PC-9 (cell line): Measurements from ENCODE around the gene ECI2. TPM values are rescaled to one million over a fixed set of nuclear protein-coding genes. Genes with fewer than 3 reads are reported as not detected.

Experiments used
- BruUV-seq: library from RNA; stranded (reverse); fragments of 400-500 nt; replicated peaks from 2 replicates; lab custom pipeline; 2021; lab: Mats Ljungman, UMichigan
- CTCF ChIA-PET: fragments of 300-600 bp; sonication (Branson Sonifier 250); formaldehyde crosslinking; loops from one replicate; lab custom pipeline; 2022; ENCODE audit warnings: antibody characterized with exemption; lab: Charles Lee
- POLR2A ChIA-PET: fragments of 300-600 bp; sonication (Branson Sonifier 250); formaldehyde crosslinking; loops from one replicate; lab custom pipeline; 2022; ENCODE audit warnings: antibody characterized with exemption; ENCODE audit not compliant: unreplicated experiment; lab: Charles Lee
- DNase-seq, 2 experiments: peaks; one replicate each; pipeline versions ENCODE4 v3.0.0 to v3.0.0-alpha.2; 2015 to 2022; ENCODE audit warnings: mixed read lengths in 1 of 2
- H2AFZ ChIP-seq: fragments of 200-600 bp; sonication (generic); 2 replicates; pipeline ENCODE4 v1.8.1; 2017; ENCODE audit warnings: antibody characterized with exemption
- H3F3A ChIP-seq: fragments of 200-600 bp; sonication (generic); 2 replicates; pipeline ENCODE4 v1.8.1; 2017; ENCODE audit warnings: antibody characterized with exemption, mild to moderate bottlenecking, low read depth; ENCODE audit not compliant: insufficient read depth
- H3K27ac ChIP-seq: fragments of 200-600 bp; sonication (generic); 2 replicates; pipeline ENCODE4 v1.6.1; 2016; ENCODE audit warnings: mixed run types
- H3K27me3 ChIP-seq: fragments of 200-600 bp; sonication (generic); 2 replicates; pipeline ENCODE4 v1.6.1; 2016; ENCODE audit warnings: low read depth, mixed run types; ENCODE audit not compliant: insufficient read depth
- H3K36me3 ChIP-seq: fragments of 200-600 bp; sonication (generic); 2 replicates; pipeline ENCODE4 v1.6.1; 2016; ENCODE audit warnings: low read depth, mixed run types
- H3K4me1 ChIP-seq: fragments of 200-600 bp; sonication (generic); replicated peaks from 2 replicates; pipeline ENCODE4 v1.6.1; 2016; ENCODE audit warnings: mixed run types; ENCODE audit not compliant: insufficient read depth
- H3K4me2 ChIP-seq: fragments of 200-600 bp; sonication (generic); 2 replicates; pipeline ENCODE4 v1.6.1; 2017; ENCODE audit warnings: mixed run types
- H3K4me3 ChIP-seq: fragments of 200-600 bp; sonication (generic); 2 replicates; pipeline ENCODE4 v1.6.1; 2016; ENCODE audit warnings: mixed run types
- H3K79me2 ChIP-seq: fragments of 200-600 bp; sonication (generic); 2 replicates; pipeline ENCODE4 v1.6.1; 2017; ENCODE audit warnings: low read depth, mixed run types
- H3K9me2 ChIP-seq: fragments of 200-600 bp; sonication (generic); 2 replicates; pipeline ENCODE4 v1.8.1; 2017; ENCODE audit warnings: mild to moderate bottlenecking; ENCODE audit not compliant: insufficient read depth
- H3K9me3 ChIP-seq: fragments of 200-600 bp; sonication (generic); 2 replicates; pipeline ENCODE4 v1.8.1; 2016; ENCODE audit warnings: low read depth; ENCODE audit not compliant: insufficient read depth
- H4K20me1 ChIP-seq: fragments of 200-600 bp; sonication (generic); 2 replicates; pipeline ENCODE4 v1.8.1; 2017; ENCODE audit not compliant: insufficient read depth
- EZH2 ChIP-seq: fragments of 200-600 bp; sonication (generic); IDR thresholded peaks from 2 replicates; pipeline ENCODE4 v1.8.0; 2017; ENCODE audit warnings: antibody characterized with exemption, low read depth
- intact Hi-C: fragments of 100-400 bp; cut with micrococcal nuclease; formaldehyde crosslinking; loops from one replicate; pipeline ENCODE4 v1.10.0; 2022; ENCODE audit not compliant: unreplicated experiment
- total RNA-seq: library from RNA; stranded (reverse); gene quantifications from 2 replicates; pipeline ENCODE4 v1.2.3, GENCODE V29; 2021
- TF ChIP-seq, protein P1 (sequence below): fragments of 200-600 bp; sonication (generic); conservative IDR thresholded peaks from 2 replicates; pipeline ENCODE4 v1.6.1; 2017; ENCODE audit warnings: mixed run types, antibody characterized with exemption, mild to moderate bottlenecking, moderate library complexity

Gene ECI2
- total RNA-seq, 1 experiment from 2014 or later = 45.7 TPM

DNA sequence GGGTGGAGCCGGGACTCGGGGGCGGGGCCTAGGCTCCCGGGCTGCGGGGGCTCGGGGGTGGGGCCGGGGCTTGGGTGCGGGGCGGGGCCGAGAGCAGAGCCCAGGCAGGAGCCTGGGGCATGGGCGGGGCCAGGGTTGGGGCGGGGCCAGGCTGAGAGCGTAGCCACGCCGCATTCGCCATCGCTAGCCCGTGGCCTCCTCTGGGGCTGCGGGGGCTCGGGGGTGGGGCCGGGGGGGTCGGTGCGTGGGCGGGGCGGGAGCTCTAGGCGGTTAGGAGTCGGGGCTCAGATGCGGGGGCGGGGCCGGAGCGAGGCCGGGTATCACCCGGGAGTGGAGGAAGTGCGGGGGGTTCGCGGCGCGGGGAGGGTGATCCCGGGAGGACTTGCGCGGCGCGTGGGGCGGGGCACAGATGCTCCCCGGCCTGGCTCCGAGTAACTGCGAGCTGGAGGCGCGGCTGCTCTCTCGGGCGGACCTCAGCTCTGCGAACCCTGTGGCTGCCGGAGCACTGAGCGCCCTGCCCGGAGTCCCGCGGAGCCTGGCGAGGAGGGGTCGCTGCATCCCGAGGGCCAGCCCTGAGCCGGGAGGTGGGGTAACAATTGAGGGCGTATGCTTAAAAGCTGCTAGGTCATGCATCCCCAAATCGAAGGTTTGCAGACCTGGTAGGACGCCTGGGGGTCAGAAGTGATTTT, 434 bp upstream of the ECI2 start:
- Histone ChIP-seq H3K36me3 (no peaks in the 10 kb centered on the region), H3K9me2 (no peaks in the 10 kb centered on the region), H4K20me1 (no peaks in the 10 kb centered on the region), H3K27ac (peak overlapping the region; percentile 65), H3K27me3 (no peaks in the 10 kb centered on the region), H2AFZ (peak overlapping the region; percentile 83), H3K79me2 (no peaks in the 10 kb centered on the region), H3K4me2 (peak overlapping the region; percentile 90), H3K4me1 (peaks cover 21% of the 10 kb centered on the region), H3K9me3 (no peaks in the 10 kb centered on the region), H3F3A (no peaks in the 10 kb centered on the region; the same call in 1 of the 2 replicates), H3K4me3 (peak overlapping the region; percentile 63)
- POLR2A ChIA-PET = interaction anchor here (0.6 to 0.7 kb wide), 9 partner anchors 18 to 1617 kb away, joined by 3 to 9 read pairs (median 6); a partner anchor contains a TSS
- TF ChIP-seq EZH2 = no peak
- TF ChIP-seq, protein P1, sequence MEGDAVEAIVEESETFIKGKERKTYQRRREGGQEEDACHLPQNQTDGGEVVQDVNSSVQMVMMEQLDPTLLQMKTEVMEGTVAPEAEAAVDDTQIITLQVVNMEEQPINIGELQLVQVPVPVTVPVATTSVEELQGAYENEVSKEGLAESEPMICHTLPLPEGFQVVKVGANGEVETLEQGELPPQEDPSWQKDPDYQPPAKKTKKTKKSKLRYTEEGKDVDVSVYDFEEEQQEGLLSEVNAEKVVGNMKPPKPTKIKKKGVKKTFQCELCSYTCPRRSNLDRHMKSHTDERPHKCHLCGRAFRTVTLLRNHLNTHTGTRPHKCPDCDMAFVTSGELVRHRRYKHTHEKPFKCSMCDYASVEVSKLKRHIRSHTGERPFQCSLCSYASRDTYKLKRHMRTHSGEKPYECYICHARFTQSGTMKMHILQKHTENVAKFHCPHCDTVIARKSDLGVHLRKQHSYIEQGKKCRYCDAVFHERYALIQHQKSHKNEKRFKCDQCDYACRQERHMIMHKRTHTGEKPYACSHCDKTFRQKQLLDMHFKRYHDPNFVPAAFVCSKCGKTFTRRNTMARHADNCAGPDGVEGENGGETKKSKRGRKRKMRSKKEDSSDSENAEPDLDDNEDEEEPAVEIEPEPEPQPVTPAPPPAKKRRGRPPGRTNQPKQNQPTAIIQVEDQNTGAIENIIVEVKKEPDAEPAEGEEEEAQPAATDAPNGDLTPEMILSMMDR = no peak
- peak; percentile 58 to 93 for DNase-seq
- CTCF ChIA-PET = interaction anchor here (0.6 to 1.3 kb wide), 2 partner anchors 37 to 115 kb away, joined by 15 to 28 read pairs; a partner anchor contains a TSS
- BruUV-seq = no TSS peak
- intact Hi-C loops = loop anchor here (5.0 kb wide), 1 partner anchor 114 kb away; a partner anchor contains a TSS

GRCh38 chr6:4133941-4134838, 1.2 kb downstream of the ECI2 start:
- peak overlapping the region; percentile 73 for H3K4me2 ChIP-seq
- H3K27ac ChIP-seq = peak overlapping the region; percentile 19; the same call in 1 of the 2 replicates
- peak overlapping the region; percentile 65 for H3K4me3 ChIP-seq
- CTCF ChIA-PET = no interaction called here
- H3K36me3 ChIP-seq = no peaks in the 10 kb centered on the region
- intact Hi-C loops = no loop called here
- H3K9me2 ChIP-seq = no peaks in the 10 kb centered on the region
- no peaks in the 10 kb centered on the region for H4K20me1 ChIP-seq
- TF ChIP-seq EZH2 = no peak
- TF ChIP-seq, protein P1 = no peak
- BruUV-seq = no TSS peak
- no peaks in the 10 kb centered on the region; the same call in 1 of the 2 replicates for H3F3A ChIP-seq
- H3K9me3 ChIP-seq = no peaks in the 10 kb centered on the region
- no peaks in the 10 kb centered on the region for H3K27me3 ChIP-seq
- H2AFZ ChIP-seq = peak overlapping the region; percentile 87; the same call in 1 of the 2 replicates
- POLR2A ChIA-PET = no interaction called here
- peak in 1 of 2 experiments; percentile 8 for DNase-seq
- peaks cover 21% of the 10 kb centered on the region for H3K4me1 ChIP-seq
- H3K79me2 ChIP-seq = no peaks in the 10 kb centered on the region

GRCh38 chr6:4130357-4130987, 4.9 kb downstream of the ECI2 start:
- H3K36me3 ChIP-seq = no peaks in the 10 kb centered on the region
- no TSS peak for BruUV-seq
- TF ChIP-seq, protein P1 = no peak
- TF ChIP-seq EZH2 = no peak
- H2AFZ ChIP-seq = no peak overlapping the region
- H3K27me3 ChIP-seq = no peaks in the 10 kb centered on the region
- no peak for DNase-seq
- POLR2A ChIA-PET = no interaction called here
- intact Hi-C loops = no loop called here
- CTCF ChIA-PET = no interaction called here
- H3K4me2 ChIP-seq = no peak overlapping the region
- H3K79me2 ChIP-seq = no peaks in the 10 kb centered on the region
- H3K9me2 ChIP-seq = no peaks in the 10 kb centered on the region
- peaks cover 30% of the 10 kb centered on the region for H3K4me1 ChIP-seq
- H4K20me1 ChIP-seq = no peaks in the 10 kb centered on the region
- no peak overlapping the region for H3K27ac ChIP-seq
- peaks cover 6% of the 10 kb centered on the region; the same call in 1 of the 2 replicates for H3F3A ChIP-seq
- H3K4me3 ChIP-seq = no peak overlapping the region
- H3K9me3 ChIP-seq = no peaks in the 10 kb centered on the region
